Measurements from ENCODE around the gene ADGRL3. TPM values are rescaled to one million over a fixed set of nuclear protein-coding genes. Genes with fewer than 3 reads are reported as not detected.
"Not testable (repeated sequence)": the region's sequence is repeated elsewhere in the genome, so short reads cannot be mapped to it uniquely, and the experiment has no call there.

Gene ADGRL3
- total RNA-seq, 2 experiments from 2014 or later = not detected

DNA sequence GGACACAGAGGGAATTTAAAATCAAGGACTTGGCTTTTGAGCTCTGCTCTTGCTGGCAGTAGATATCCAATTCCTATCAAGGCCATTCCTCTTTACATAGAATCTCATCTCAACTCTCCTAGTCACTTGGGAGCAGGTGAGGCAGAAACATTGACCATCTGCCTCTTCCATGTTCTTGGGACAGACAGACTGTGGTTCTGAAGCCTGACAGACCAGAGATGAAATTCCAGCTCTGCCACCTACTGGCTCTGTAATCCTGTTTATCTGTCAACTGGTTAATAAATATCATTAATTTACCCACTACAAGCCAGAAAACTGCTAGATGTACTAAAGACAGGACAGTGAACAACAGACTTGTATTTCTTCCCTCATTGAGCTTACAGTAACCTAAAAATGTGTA is 300.8 kb downstream of the ADGRL3 start:
- ChIA-PET POLR2A (no interaction called here), CTCF (interaction anchor here (0.6 kb wide), 1 partner anchor 9 kb away, joined by 3 read pairs; no protein-coding TSS in a partner anchor)
- H3K36me3 Mint-ChIP-seq (ENCODE audit: low read depth) = no peaks in the 10 kb centered on the region
- DNase-seq = no peak
- ATAC-seq = no peak
- no peaks in the 10 kb centered on the region for H3K9me3 Mint-ChIP-seq
- no peak overlapping the region for H3K27ac Mint-ChIP-seq
- intact Hi-C loops (cut with micrococcal nuclease) = no loop called here
- no peaks in the 10 kb centered on the region for H3K27me3 Mint-ChIP-seq
- no peak overlapping the region for H3K4me3 Mint-ChIP-seq
- no peaks in the 10 kb centered on the region for H3K4me1 Mint-ChIP-seq (ENCODE audit: low read depth)
- TF ChIP-seq, protein P1, sequence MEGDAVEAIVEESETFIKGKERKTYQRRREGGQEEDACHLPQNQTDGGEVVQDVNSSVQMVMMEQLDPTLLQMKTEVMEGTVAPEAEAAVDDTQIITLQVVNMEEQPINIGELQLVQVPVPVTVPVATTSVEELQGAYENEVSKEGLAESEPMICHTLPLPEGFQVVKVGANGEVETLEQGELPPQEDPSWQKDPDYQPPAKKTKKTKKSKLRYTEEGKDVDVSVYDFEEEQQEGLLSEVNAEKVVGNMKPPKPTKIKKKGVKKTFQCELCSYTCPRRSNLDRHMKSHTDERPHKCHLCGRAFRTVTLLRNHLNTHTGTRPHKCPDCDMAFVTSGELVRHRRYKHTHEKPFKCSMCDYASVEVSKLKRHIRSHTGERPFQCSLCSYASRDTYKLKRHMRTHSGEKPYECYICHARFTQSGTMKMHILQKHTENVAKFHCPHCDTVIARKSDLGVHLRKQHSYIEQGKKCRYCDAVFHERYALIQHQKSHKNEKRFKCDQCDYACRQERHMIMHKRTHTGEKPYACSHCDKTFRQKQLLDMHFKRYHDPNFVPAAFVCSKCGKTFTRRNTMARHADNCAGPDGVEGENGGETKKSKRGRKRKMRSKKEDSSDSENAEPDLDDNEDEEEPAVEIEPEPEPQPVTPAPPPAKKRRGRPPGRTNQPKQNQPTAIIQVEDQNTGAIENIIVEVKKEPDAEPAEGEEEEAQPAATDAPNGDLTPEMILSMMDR (IDR thresholded peaks at IDR 0.05) = no peak

DNA sequence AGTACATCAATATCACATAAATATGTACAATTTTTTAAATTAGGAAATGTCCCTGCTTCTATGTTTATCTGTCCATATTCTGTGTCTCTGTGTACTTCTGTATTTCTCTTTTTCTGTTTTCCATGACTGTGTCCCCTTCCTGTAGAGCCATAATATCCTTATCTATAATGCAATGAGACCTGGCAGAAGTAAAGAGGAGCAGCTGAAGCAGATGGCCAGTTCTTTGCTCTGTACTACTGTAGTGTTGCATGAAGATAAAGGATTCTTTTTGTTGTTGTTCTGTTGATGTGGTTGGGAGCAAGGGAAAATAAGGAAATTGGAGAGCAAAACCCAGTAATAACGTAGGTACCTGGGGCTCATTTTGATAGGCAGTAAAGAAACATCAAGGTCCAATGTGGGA is 301.7 kb downstream of the ADGRL3 start:
- Mint-ChIP-seq H3K27ac (no peak overlapping the region), H3K36me3 (ENCODE audit: low read depth) (no peaks in the 10 kb centered on the region), H3K9me3 (no peaks in the 10 kb centered on the region), H3K4me1 (ENCODE audit: low read depth) (no peaks in the 10 kb centered on the region), H3K4me3 (no peak overlapping the region), H3K27me3 (no peaks in the 10 kb centered on the region)
- ATAC-seq (no peak), DNase-seq (no peak)
- POLR2A ChIA-PET = no interaction called here
- TF ChIP-seq, protein P1 (IDR thresholded peaks at IDR 0.05) = no peak
- intact Hi-C loops (cut with micrococcal nuclease) = no loop called here
- CTCF ChIA-PET = no interaction called here

DNA sequence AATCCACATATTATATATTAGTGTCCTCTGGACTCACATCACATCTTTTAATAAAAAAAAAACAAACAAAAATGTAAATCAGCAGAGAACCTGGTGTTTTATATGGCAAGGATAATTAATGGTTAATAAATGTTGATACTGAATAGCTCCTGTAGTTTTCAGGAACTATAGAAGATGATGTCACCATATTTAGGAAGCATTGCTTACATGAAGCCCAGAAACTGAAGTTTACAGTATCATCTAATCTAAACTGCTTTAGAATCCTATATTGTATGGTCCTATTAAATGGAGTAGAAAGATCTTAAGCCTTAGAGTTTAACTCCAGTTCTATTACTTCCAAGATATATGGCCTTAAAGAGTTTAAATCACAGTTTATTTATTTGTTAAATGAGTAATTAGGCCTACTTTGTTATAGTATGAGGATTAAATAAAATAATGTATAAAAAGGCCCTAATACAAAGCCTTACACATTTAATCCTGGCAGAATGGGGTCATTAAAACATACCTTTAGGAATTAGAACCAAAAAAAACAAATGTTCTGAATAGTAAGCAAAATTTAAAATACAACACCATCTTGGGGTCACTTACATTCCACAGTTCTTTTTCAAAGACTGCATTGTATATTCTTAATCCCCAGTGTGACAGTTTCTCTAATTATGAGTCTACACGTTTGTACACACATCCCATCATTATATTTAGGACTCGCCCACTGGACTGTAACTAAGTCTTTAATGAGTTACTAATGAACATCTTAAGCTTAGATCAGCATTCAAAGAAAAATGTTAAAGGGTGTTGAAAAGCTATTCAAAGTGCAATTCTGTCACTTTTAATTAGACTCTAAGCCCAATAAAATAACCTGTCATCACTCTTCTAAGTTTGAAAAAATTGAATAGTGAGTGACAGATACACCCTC is 305.9 kb downstream of the ADGRL3 start:
- H3K27ac Mint-ChIP-seq = no peak overlapping the region
- H3K27me3 Mint-ChIP-seq = no peaks in the 10 kb centered on the region
- ChIA-PET POLR2A (no interaction called here), CTCF (no interaction called here)
- H3K4me1 Mint-ChIP-seq (ENCODE audit: low read depth) = no peaks in the 10 kb centered on the region
- ATAC-seq = no peak
- peaks cover 7% of the 10 kb centered on the region for H3K9me3 Mint-ChIP-seq
- H3K4me3 Mint-ChIP-seq = no peak overlapping the region
- TF ChIP-seq, protein P1 (IDR thresholded peaks at IDR 0.05) = no peak
- intact Hi-C loops (cut with micrococcal nuclease) = no loop called here
- H3K36me3 Mint-ChIP-seq (ENCODE audit: low read depth) = no peaks in the 10 kb centered on the region
- DNase-seq = no peak

DNA sequence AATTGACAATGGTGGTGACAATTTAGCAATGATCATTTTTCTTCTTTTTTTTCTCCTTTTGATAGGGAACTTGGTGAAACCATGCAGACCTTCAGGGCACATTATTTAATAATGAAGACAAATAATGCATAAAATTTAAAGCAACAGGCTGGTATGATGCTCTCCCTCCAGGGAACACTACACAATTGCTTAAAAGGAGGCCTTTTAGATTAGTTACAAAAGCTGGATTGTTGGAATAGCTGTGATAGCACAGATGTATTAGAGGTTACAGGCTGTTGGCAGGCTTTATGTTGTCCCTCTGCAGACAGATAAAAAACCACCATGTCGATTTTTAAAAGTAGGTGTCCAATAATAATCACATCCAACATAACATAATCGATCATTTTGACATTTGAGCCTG is 307.0 kb downstream of the ADGRL3 start:
- H3K9me3 Mint-ChIP-seq = peaks cover 7% of the 10 kb centered on the region
- ATAC-seq (no peak), DNase-seq (no peak)
- no peaks in the 10 kb centered on the region for H3K4me1 Mint-ChIP-seq (ENCODE audit: low read depth)
- TF ChIP-seq, protein P1 (IDR thresholded peaks at IDR 0.05) = no peak
- H3K36me3 Mint-ChIP-seq (ENCODE audit: low read depth) = no peaks in the 10 kb centered on the region
- no peaks in the 10 kb centered on the region for H3K27me3 Mint-ChIP-seq
- no peak overlapping the region for H3K27ac Mint-ChIP-seq
- intact Hi-C loops (cut with micrococcal nuclease) = no loop called here
- CTCF ChIA-PET = no interaction called here
- no peak overlapping the region for H3K4me3 Mint-ChIP-seq
- POLR2A ChIA-PET = no interaction called here

DNA sequence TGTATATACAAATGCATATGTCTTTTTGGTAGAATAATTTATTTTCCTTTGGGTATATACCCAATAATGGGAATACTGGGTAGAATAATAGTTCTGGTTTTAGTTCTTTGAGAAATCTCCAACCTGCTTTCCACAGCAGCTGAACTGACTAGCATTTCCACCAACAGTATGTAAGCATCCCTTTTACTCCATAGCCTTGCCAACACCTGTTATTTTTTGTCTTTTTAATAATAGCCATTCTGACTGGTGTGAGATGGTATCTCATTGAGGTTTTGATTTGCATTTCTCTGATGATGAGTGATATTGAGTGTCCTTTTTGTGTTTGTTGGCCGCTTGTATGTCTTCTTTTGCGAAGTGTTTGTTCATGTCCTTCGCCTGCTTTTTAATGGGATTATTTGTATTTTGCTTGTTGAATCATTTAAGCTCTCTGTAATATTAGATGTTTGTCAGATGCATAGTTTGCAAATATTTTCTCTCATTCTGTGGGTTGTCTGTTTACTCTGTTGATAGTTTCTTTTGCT is 309.7 kb downstream of the ADGRL3 start:
- H3K36me3 Mint-ChIP-seq (ENCODE audit: low read depth); H3K4me3 Mint-ChIP-seq; intact Hi-C loops (cut with micrococcal nuclease); H3K27me3 Mint-ChIP-seq; H3K9me3 Mint-ChIP-seq; ATAC-seq; POLR2A ChIA-PET; H3K27ac Mint-ChIP-seq; H3K4me1 Mint-ChIP-seq (ENCODE audit: low read depth); DNase-seq: not testable (repeated sequence)
- CTCF ChIA-PET = interaction anchor here (1.2 kb wide), 1 partner anchor 8 kb away, joined by 3 read pairs; no protein-coding TSS in a partner anchor
